Neural crest cell (in vitro differentiated cells): ENCODE measurements around the gene LTN1. TPM values are rescaled to one million over a fixed set of nuclear protein-coding genes. Genes with fewer than 3 reads are reported as not detected.

Experiments used
- DNase-seq: peaks from one replicate; pipeline ENCODE4 v3.0.0; 2021; ENCODE audit warnings: low read depth, mixed read lengths, low spot score
- H3K27ac Mint-ChIP-seq: one replicate; pipeline ENCODE4 v1.8.0; 2021; ENCODE audit warnings: mild to moderate bottlenecking, mixed read lengths; ENCODE audit not compliant: unreplicated experiment
- H3K27me3 Mint-ChIP-seq: 2 replicates; pipeline ENCODE4 v1.8.0; 2021; ENCODE audit warnings: low read depth, mild to moderate bottlenecking, mixed read lengths
- H3K36me3 Mint-ChIP-seq: 2 replicates; pipeline ENCODE4 v1.8.0; 2021; ENCODE audit warnings: low read depth, mild to moderate bottlenecking, mixed read lengths
- H3K4me1 Mint-ChIP-seq: 2 replicates; pipeline ENCODE4 v1.8.0; 2021; ENCODE audit warnings: mixed read lengths
- H3K4me3 Mint-ChIP-seq: one replicate; pipeline ENCODE4 v1.8.0; 2021; ENCODE audit warnings: mild to moderate bottlenecking, mixed read lengths
- H3K9me3 Mint-ChIP-seq: 2 replicates; pipeline ENCODE4 v1.8.0; 2021; ENCODE audit warnings: mixed read lengths
- total RNA-seq: library from RNA; stranded (reverse); gene quantifications from 2 replicates; pipeline ENCODE4 v1.2.1, GENCODE V29; 2021
- TF ChIP-seq, protein P1 (sequence below): fragments of 200-600 bp; sonication (generic); conservative IDR thresholded peaks from 2 replicates; pipeline ENCODE4 v1.5.0; 2021; ENCODE audit warnings: antibody characterized with exemption, mild to moderate bottlenecking

The LTN1 gene
- total RNA-seq, 1 donor from 2014 or later, result 21.2 TPM

DNA sequence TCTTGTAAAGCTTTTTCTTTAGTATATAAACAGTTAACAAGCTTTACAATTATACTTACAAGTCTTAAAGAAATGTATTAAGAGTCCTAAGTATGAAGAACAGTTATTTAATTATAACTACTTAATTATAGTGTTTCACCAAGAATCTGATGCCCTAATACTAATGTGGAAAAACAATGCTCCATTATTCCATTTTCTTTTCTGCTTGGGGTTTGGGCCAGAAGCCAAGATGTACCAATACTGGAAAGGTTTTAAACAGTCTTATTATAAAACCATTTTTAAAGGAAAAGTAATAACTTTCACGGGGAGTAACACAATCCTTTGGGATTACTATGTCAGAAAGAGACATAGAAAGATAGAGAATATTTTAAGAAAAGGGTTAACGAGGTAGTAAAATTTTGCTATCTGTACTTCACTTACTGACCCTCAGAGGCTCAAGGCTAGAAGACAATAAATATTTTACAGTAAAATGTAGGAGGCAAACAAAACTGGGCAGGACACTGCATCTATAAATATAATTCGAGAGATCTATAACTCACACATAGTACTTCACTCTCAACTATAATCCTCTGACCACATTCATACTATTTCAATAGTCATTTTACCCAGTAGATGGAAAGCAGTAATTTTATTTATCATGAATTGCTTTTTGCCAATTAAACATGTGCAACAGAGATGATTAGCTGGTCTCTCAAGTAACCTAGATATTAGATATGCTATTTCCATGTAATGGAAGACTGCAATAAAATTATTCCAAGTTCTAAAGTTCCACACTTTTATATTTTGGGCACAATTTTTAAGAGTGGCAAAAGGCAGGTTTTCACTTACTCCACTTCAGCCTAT is 63.9 kb downstream of the LTN1 start:
- TF ChIP-seq, protein P1, sequence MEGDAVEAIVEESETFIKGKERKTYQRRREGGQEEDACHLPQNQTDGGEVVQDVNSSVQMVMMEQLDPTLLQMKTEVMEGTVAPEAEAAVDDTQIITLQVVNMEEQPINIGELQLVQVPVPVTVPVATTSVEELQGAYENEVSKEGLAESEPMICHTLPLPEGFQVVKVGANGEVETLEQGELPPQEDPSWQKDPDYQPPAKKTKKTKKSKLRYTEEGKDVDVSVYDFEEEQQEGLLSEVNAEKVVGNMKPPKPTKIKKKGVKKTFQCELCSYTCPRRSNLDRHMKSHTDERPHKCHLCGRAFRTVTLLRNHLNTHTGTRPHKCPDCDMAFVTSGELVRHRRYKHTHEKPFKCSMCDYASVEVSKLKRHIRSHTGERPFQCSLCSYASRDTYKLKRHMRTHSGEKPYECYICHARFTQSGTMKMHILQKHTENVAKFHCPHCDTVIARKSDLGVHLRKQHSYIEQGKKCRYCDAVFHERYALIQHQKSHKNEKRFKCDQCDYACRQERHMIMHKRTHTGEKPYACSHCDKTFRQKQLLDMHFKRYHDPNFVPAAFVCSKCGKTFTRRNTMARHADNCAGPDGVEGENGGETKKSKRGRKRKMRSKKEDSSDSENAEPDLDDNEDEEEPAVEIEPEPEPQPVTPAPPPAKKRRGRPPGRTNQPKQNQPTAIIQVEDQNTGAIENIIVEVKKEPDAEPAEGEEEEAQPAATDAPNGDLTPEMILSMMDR, result no peak
- Mint-ChIP-seq H3K4me1 (no peaks in the 10 kb centered on the region), H3K27ac (no peak overlapping the region), H3K36me3 (peaks cover 17% of the 10 kb centered on the region), H3K4me3 (no peak overlapping the region), H3K9me3 (no peaks in the 10 kb centered on the region), H3K27me3 (no peaks in the 10 kb centered on the region)
- DNase-seq, result no peak

DNA sequence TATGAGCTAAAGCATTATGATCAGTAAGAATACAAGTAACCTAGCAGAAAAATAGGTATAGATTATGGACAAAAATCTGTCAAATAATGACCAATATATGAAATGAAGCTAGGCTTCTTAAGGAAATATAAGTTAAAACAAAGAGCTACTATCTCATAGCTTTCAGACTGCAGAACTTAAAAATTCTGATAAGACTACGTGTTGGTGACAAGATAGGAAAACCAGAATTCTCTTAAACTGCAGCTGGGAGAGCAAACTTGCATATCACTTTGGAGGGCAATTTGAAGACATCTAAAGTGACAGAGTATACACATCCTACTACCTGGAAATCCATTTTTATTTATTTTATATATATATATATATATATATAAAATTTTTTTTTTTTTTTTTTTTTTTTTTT is 65.5 kb downstream of the LTN1 start:
- TF ChIP-seq, protein P1, result no peak
- Mint-ChIP-seq H3K4me1 (no peaks in the 10 kb centered on the region), H3K4me3 (no peak overlapping the region), H3K36me3 (peaks cover 13% of the 10 kb centered on the region), H3K9me3 (no peaks in the 10 kb centered on the region), H3K27ac (no peak overlapping the region), H3K27me3 (no peaks in the 10 kb centered on the region)
- DNase-seq, result no peak

DNA sequence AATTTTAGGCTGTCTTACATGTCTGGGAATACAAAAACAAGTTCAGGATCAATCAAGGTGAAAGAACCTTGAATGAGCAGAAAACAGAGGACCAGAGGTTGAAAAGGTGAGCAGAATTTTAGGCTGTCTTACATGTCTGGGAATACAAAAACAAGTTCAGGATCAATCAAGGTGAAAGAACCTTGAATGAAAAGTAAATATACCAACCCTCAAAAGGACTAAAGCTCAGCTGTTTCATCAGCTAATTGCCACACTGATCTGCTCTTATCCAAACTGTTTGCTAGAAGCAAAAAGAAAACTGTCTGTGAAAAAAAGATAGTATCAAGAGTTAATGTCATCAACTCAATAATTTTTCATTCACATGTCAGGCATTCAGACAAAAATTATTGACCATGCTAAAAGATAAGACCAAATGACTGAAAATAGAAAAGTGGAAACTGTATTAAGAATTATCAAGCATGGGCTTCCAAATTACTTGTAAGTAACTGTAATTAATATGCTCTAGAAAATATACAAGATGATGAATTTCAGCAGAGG is 69.2 kb downstream of the LTN1 start:
- no peak for DNase-seq
- TF ChIP-seq, protein P1, result no peak
- no peak overlapping the region for H3K4me3 Mint-ChIP-seq
- H3K27me3 Mint-ChIP-seq, result no peaks in the 10 kb centered on the region
- H3K4me1 Mint-ChIP-seq, result no peaks in the 10 kb centered on the region
- peaks cover 13% of the 10 kb centered on the region for H3K36me3 Mint-ChIP-seq
- no peak overlapping the region for H3K27ac Mint-ChIP-seq
- no peaks in the 10 kb centered on the region for H3K9me3 Mint-ChIP-seq

DNA sequence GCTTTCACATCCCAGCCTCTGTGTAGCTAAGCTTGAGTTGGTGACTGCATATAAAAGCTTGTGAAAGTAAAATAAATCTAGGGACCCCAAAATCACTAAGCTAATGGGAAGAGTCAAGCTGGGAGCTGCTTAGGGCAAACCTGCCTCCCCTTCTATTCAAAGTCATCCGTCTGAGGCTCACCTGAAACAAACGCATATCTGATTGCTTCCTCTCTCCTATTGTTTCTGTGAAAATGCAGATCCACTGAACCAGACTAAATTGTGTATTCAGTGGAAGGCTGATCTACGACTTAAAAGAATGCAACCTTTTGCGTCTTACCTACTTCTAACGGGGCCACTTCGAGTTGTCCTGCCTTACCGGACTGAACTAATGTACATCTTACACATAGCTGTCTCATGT is 70.3 kb downstream of the LTN1 start:
- no peaks in the 10 kb centered on the region for H3K9me3 Mint-ChIP-seq
- H3K27me3 Mint-ChIP-seq, result no peaks in the 10 kb centered on the region
- DNase-seq, result no peak
- TF ChIP-seq, protein P1, result no peak
- no peak overlapping the region for H3K4me3 Mint-ChIP-seq
- H3K36me3 Mint-ChIP-seq, result peaks cover 13% of the 10 kb centered on the region
- H3K27ac Mint-ChIP-seq, result no peak overlapping the region
- H3K4me1 Mint-ChIP-seq, result no peaks in the 10 kb centered on the region

DNA sequence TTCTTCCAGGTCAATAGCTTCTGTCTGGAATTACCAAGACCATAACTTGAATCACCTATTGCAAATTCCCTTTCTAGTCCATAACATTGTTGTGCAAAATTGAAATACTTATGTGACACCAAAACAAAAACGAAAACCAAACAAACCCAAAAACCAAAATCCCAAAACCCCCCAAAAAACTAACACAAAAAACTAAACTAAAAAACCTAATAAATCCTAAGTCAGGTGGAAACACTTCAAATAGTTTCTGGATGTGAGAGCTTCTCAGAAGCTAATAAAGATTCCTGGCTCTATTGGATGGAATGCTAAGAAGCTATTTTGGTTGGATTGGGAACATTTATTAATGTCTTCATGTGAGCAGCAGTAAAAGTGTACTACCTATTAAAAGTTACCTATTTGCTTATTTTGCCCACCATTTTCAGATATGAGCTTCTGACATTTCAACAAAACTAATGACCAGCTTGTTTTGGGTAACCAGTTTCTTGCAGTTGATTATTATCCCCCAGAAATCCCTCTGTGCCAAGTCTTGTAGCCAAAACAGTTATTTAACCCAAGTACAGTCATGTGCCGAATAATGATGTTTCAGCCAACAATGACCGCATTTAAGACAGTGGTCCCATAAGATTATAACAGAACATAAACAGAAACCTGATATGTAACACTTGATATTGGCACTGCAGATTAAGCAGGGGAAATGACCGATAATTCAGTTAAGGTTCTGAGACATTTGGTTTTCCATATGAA is 76.4 kb downstream of the LTN1 start:
- H3K4me1 Mint-ChIP-seq, result no peaks in the 10 kb centered on the region
- no peak overlapping the region for H3K27ac Mint-ChIP-seq
- H3K4me3 Mint-ChIP-seq, result no peak overlapping the region
- no peak for DNase-seq
- TF ChIP-seq, protein P1, result no peak
- peaks cover 2% of the 10 kb centered on the region for H3K27me3 Mint-ChIP-seq
- no peaks in the 10 kb centered on the region for H3K9me3 Mint-ChIP-seq
- H3K36me3 Mint-ChIP-seq, result no peaks in the 10 kb centered on the region
